Immature natural killer cell (primary cell): ENCODE measurements around the gene ERLIN1. TPM values are rescaled to one million over a fixed set of nuclear protein-coding genes. Genes with fewer than 3 reads are reported as not detected.

Source experiments
- DNase-seq, 3 donors: peaks; one replicate each; pipeline ENCODE4 v3.0.0; 2022; ENCODE audit warnings: mixed read lengths in 1 of 3
- H3K27ac Mint-ChIP-seq, 6 donors: one replicate each; pipeline ENCODE4 v1.8.0; 2020; ENCODE audit warnings: mixed read lengths in 6 of 6, mild to moderate bottlenecking in 5 of 6, inconsistent platforms in 4 of 6, moderate library complexity in 3 of 6
- H3K27me3 Mint-ChIP-seq, 3 donors: one replicate each; pipeline ENCODE4 v1.8.0; 2020 to 2021; ENCODE audit warnings: low read depth in 3 of 3, mild to moderate bottlenecking in 3 of 3, mixed read lengths in 3 of 3, moderate library complexity in 3 of 3, inconsistent platforms in 1 of 3
- H3K36me3 Mint-ChIP-seq, 3 donors: one replicate each; pipeline ENCODE4 v1.8.0; 2020; ENCODE audit warnings: mixed read lengths in 3 of 3, inconsistent platforms in 2 of 3, mild to moderate bottlenecking in 2 of 3
- H3K4me1 Mint-ChIP-seq, 2 donors: one replicate each; pipeline ENCODE4 v1.8.0; 2020; ENCODE audit warnings: inconsistent platforms in 2 of 2, mild to moderate bottlenecking in 2 of 2, mixed read lengths in 2 of 2, moderate library complexity in 1 of 2
- H3K4me3 Mint-ChIP-seq, 5 donors: one replicate each; pipeline ENCODE4 v1.8.0; 2020; ENCODE audit warnings: mild to moderate bottlenecking in 5 of 5, mixed read lengths in 5 of 5, inconsistent platforms in 3 of 5, moderate library complexity in 3 of 5
- H3K9me3 Mint-ChIP-seq, 6 donors: one replicate each; pipeline ENCODE4 v1.8.0; 2020; ENCODE audit warnings: mild to moderate bottlenecking in 6 of 6, mixed read lengths in 6 of 6, inconsistent platforms in 4 of 6, moderate library complexity in 3 of 6
- polyA plus RNA-seq, 3 donors: library from polyadenylated mRNA; unstranded; fragments of 300-500 nt; fragmentation: Illumina TruSeq; gene quantifications; one replicate each; pipeline ENCODE4 v1.2.3, GENCODE V29; 2021

Gene ERLIN1
- polyA plus RNA-seq, 3 donors from 2014 or later: 3.8 to 11.0 (median 9.6) TPM

GRCh38 chr10:100162696-100163095 lies 23.1 kb downstream of the ERLIN1 start:
- no peak for DNase-seq
- peaks cover 11 to 44% (median 18%) of the 10 kb centered on the region in 3 donors for H3K36me3 Mint-ChIP-seq
- H3K9me3 Mint-ChIP-seq: no peaks in the 10 kb centered on the region
- peaks cover 12 to 15% of the 10 kb centered on the region in 2 donors for H3K4me1 Mint-ChIP-seq
- no peak overlapping the region for H3K27ac Mint-ChIP-seq
- no peak overlapping the region for H3K4me3 Mint-ChIP-seq
- no peaks in the 10 kb centered on the region for H3K27me3 Mint-ChIP-seq

- Mint-ChIP-seq H3K27me3 (no peaks in the 10 kb centered on the region), H3K9me3 (no peaks in the 10 kb centered on the region), H3K4me1 (no peaks in the 10 kb centered on the region), H3K4me3 (no peak overlapping the region), H3K27ac (no peak overlapping the region), H3K36me3 (peaks cover 29 to 53% (median 36%) of the 10 kb centered on the region in 3 donors)
- DNase-seq: no peak
Measured at GRCh38 chr10:100158044-100158805, 27.6 kb downstream of the ERLIN1 start.

- H3K36me3 Mint-ChIP-seq: peaks cover 30 to 54% (median 37%) of the 10 kb centered on the region in 3 donors
- DNase-seq: no peak
- H3K4me3 Mint-ChIP-seq: no peak overlapping the region
- no peaks in the 10 kb centered on the region for H3K4me1 Mint-ChIP-seq
- H3K27me3 Mint-ChIP-seq: no peaks in the 10 kb centered on the region
- no peak overlapping the region for H3K27ac Mint-ChIP-seq
- H3K9me3 Mint-ChIP-seq: no peaks in the 10 kb centered on the region
Measured at GRCh38 chr10:100157156-100157555, 28.7 kb downstream of the ERLIN1 start.

- no peak for DNase-seq
- peaks cover 33 to 59% (median 47%) of the 10 kb centered on the region in 3 donors for H3K36me3 Mint-ChIP-seq
- no peaks in the 10 kb centered on the region for H3K4me1 Mint-ChIP-seq
- H3K27me3 Mint-ChIP-seq: no peaks in the 10 kb centered on the region
- no peak overlapping the region for H3K4me3 Mint-ChIP-seq
- H3K27ac Mint-ChIP-seq: no peak overlapping the region
- no peaks in the 10 kb centered on the region for H3K9me3 Mint-ChIP-seq
Measured at GRCh38 chr10:100155936-100156335, 29.9 kb downstream of the ERLIN1 start.

- Mint-ChIP-seq H3K4me3 (no peak overlapping the region), H3K27me3 (no peaks in the 10 kb centered on the region), H3K36me3 (peaks cover 33 to 57% (median 53%) of the 10 kb centered on the region in 3 donors), H3K9me3 (no peaks in the 10 kb centered on the region), H3K27ac (no peak overlapping the region), H3K4me1 (no peaks in the 10 kb centered on the region)
- no peak for DNase-seq
Measured at GRCh38 chr10:100154666-100155065, 31.2 kb downstream of the ERLIN1 start.

GRCh38 chr10:100153239-100153825 lies 32.5 kb downstream of the ERLIN1 start:
- H3K4me3 Mint-ChIP-seq: no peak overlapping the region
- H3K36me3 Mint-ChIP-seq: peaks cover 23 to 51% (median 48%) of the 10 kb centered on the region in 3 donors
- H3K27ac Mint-ChIP-seq: no peak overlapping the region
- no peaks in the 10 kb centered on the region for H3K9me3 Mint-ChIP-seq
- no peaks in the 10 kb centered on the region for H3K27me3 Mint-ChIP-seq
- no peak for DNase-seq
- H3K4me1 Mint-ChIP-seq: no peaks in the 10 kb centered on the region

GRCh38 chr10:100151723-100152300 lies 34.0 kb downstream of the ERLIN1 start:
- no peak overlapping the region for H3K4me3 Mint-ChIP-seq

GRCh38 chr10:100148353-100149211 lies 37.2 kb downstream of the ERLIN1 start:
- H3K27me3 Mint-ChIP-seq: peaks cover 0 to 6% (median 2%) of the 10 kb centered on the region in 3 donors
- DNase-seq: no peak
- no peak overlapping the region for H3K27ac Mint-ChIP-seq
- H3K36me3 Mint-ChIP-seq: peaks cover 11 to 29% (median 26%) of the 10 kb centered on the region in 3 donors
- no peak overlapping the region for H3K4me3 Mint-ChIP-seq
- no peaks in the 10 kb centered on the region for H3K4me1 Mint-ChIP-seq
- H3K9me3 Mint-ChIP-seq: no peaks in the 10 kb centered on the region

More at GRCh38 chr10:100151723-100152300, 34.0 kb downstream of the ERLIN1 start:
- Mint-ChIP-seq H3K27me3 (no peaks in the 10 kb centered on the region), H3K9me3 (no peaks in the 10 kb centered on the region), H3K4me1 (no peaks in the 10 kb centered on the region), H3K36me3 (peaks cover 17 to 43% (median 41%) of the 10 kb centered on the region in 3 donors), H3K27ac (peak overlapping the region in 1 of 6 donors; percentile 11)
- no peak for DNase-seq

- DNase-seq: no peak
- H3K27ac Mint-ChIP-seq: no peak overlapping the region
Measured at GRCh38 chr10:100146875-100147650, 38.8 kb downstream of the ERLIN1 start.

GRCh38 chr10:100146398-100146797 lies 39.4 kb downstream of the ERLIN1 start:
- Mint-ChIP-seq H3K9me3 (no peaks in the 10 kb centered on the region), H3K36me3 (peaks cover 0 to 12% (median 8%) of the 10 kb centered on the region in 3 donors), H3K4me1 (no peaks in the 10 kb centered on the region), H3K27me3 (peaks cover 0 to 9% (median 2%) of the 10 kb centered on the region in 3 donors), H3K4me3 (no peak overlapping the region), H3K27ac (no peak overlapping the region)
- no peak for DNase-seq

More at GRCh38 chr10:100146875-100147650, 38.8 kb downstream of the ERLIN1 start:
- Mint-ChIP-seq H3K4me3 (no peak overlapping the region), H3K4me1 (no peaks in the 10 kb centered on the region), H3K27me3 (peaks cover 0 to 9% (median 2%) of the 10 kb centered on the region in 3 donors), H3K9me3 (no peaks in the 10 kb centered on the region), H3K36me3 (peaks cover 1 to 18% (median 15%) of the 10 kb centered on the region in 3 donors)

GRCh38 chr10:100143756-100144155 lies 42.1 kb downstream of the ERLIN1 start:
- no peak for DNase-seq
- no peak overlapping the region for H3K27ac Mint-ChIP-seq
- peaks cover 0 to 9% (median 2%) of the 10 kb centered on the region in 3 donors for H3K27me3 Mint-ChIP-seq
- no peaks in the 10 kb centered on the region for H3K9me3 Mint-ChIP-seq
- H3K36me3 Mint-ChIP-seq: no peaks in the 10 kb centered on the region
- H3K4me3 Mint-ChIP-seq: no peak overlapping the region
- H3K4me1 Mint-ChIP-seq: no peaks in the 10 kb centered on the region

GRCh38 chr10:100141446-100142087 lies 44.3 kb downstream of the ERLIN1 start:
- H3K27ac Mint-ChIP-seq: no peak overlapping the region
- H3K36me3 Mint-ChIP-seq: no peaks in the 10 kb centered on the region
- DNase-seq: no peak
- no peaks in the 10 kb centered on the region for H3K4me1 Mint-ChIP-seq
- peaks cover 0 to 10% (median 2%) of the 10 kb centered on the region in 3 donors for H3K27me3 Mint-ChIP-seq
- H3K4me3 Mint-ChIP-seq: no peak overlapping the region
- no peaks in the 10 kb centered on the region for H3K9me3 Mint-ChIP-seq
